ENCODE results near the gene SRPK1.

DNA sequence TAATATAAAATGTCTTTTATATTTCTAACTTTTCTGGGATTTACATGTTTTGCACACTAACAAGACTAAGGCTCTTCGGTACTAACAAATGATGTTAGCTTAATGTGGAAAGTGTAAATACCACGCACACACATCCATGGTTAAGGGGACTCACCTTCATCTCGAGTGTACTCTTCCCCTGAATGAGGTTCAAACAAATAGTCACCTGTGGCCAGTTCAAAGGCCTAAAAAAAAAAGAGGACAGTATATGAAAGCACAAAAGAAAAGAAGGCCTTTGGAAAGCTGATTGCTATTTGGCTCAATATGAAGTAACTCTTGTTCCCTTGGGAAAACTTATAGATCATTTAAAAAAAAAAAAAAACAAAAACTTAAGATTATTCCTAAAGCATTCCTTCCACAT is 78.5 kb downstream of the SRPK1 start:
- TF ChIP-seq REST (IDR thresholded peaks at IDR 0.05; ENCODE audit: insufficient replicate concordance, low read depth) (no peak), CTCF (IDR thresholded peaks at IDR 0.05; ENCODE audit: insufficient read depth, low read length) (no peak)
